ENCODE measurements around the gene VTN.

DNA sequence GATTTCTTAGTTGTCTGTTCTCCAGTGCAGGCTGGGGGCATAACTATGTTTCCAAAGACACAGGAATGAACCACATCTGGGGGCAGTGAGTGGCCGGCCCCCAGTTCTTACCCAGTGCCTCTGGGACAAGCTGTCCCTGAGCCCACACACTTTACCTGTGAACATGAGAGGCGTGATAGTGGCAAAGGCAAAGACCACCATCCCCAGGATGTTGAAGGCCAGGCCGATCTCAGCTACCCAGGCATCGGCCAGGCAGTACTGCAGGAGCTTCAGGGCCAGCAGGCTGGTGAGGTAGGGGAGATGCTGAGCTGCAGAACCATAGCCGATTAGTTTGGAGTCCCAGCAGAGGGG lies 34.3 kb upstream of the VTN start:
- TF ChIP-seq, protein P1, sequence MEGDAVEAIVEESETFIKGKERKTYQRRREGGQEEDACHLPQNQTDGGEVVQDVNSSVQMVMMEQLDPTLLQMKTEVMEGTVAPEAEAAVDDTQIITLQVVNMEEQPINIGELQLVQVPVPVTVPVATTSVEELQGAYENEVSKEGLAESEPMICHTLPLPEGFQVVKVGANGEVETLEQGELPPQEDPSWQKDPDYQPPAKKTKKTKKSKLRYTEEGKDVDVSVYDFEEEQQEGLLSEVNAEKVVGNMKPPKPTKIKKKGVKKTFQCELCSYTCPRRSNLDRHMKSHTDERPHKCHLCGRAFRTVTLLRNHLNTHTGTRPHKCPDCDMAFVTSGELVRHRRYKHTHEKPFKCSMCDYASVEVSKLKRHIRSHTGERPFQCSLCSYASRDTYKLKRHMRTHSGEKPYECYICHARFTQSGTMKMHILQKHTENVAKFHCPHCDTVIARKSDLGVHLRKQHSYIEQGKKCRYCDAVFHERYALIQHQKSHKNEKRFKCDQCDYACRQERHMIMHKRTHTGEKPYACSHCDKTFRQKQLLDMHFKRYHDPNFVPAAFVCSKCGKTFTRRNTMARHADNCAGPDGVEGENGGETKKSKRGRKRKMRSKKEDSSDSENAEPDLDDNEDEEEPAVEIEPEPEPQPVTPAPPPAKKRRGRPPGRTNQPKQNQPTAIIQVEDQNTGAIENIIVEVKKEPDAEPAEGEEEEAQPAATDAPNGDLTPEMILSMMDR (IDR thresholded peaks at IDR 0.05; ENCODE audit: borderline replicate concordance, extremely low read depth, low read length, poor library complexity, severe bottlenecking), result no peak
- no peak for TF ChIP-seq EZH2 (IDR thresholded peaks at IDR 0.05; ENCODE audit: borderline replicate concordance, low read depth, low read length, severe bottlenecking)

Data from DND-41 (cell line).